GM12878 (cell line): ENCODE data around the gene SEMA4A. TPM values are rescaled to one million over a fixed set of nuclear protein-coding genes. Genes with fewer than 3 reads are reported as not detected.
A peak's percentile ranks its signal among the peaks of the same experiment; 100 is the strongest.

ENCODE experiments used
- ATF7 ChIP-seq: fragments of 450-650 bp; IDR thresholded peaks from 2 replicates; pipeline ENCODE4 v1.6.1; 2016; ENCODE audit warnings: low read depth, mild to moderate bottlenecking
- CBX5 ChIP-seq: sonication (generic); IDR thresholded peaks from 2 replicates; pipeline ENCODE4 v1.6.1; 2016; ENCODE audit warnings: low read depth, moderate library complexity, mild to moderate bottlenecking, inconsistent platforms
- CHD1 ChIP-seq: IDR thresholded peaks from 2 replicates; pipeline ENCODE4 v1.6.1; 2012; ENCODE audit warnings: low read depth, low read length, improper control_type of control experiment
- CREM ChIP-seq: IDR thresholded peaks from 2 replicates; pipeline ENCODE4 v1.6.1; 2014; ENCODE audit warnings: antibody characterized with exemption, low read depth
- GATAD2B ChIP-seq: fragments of 450-650 bp; conservative IDR thresholded peaks from 2 replicates; pipeline ENCODE4 v1.6.1; 2017; ENCODE audit warnings: low read depth, mild to moderate bottlenecking, moderate library complexity
- IKZF1 ChIP-seq: fragments of 450-650 bp; conservative IDR thresholded peaks from 2 replicates; pipeline ENCODE4 v1.6.1; 2017; ENCODE audit warnings: antibody characterized with exemption, mild to moderate bottlenecking
- MEF2B ChIP-seq: fragments of 450-650 bp; IDR thresholded peaks from 2 replicates; pipeline ENCODE4 v1.6.1; 2018; ENCODE audit warnings: mild to moderate bottlenecking, moderate library complexity; ENCODE audit not compliant: partially characterized antibody, poor library complexity, severe bottlenecking
- PML ChIP-seq: IDR thresholded peaks from 2 replicates; pipeline ENCODE4 v1.6.1; 2012; ENCODE audit warnings: low read length, inconsistent platforms
- RUNX3 ChIP-seq: IDR thresholded peaks from 2 replicates; pipeline ENCODE4 v1.6.1; 2012; ENCODE audit warnings: low read length, inconsistent platforms
- SRF ChIP-seq, 2 experiments: IDR thresholded peaks; 2 replicates each; pipeline ENCODE4 v1.6.1; 2011; ENCODE audit warnings: low read depth in 2 of 2, low read length in 2 of 2, mild to moderate bottlenecking in 1 of 2, moderate library complexity in 1 of 2
- TBL1XR1 ChIP-seq: IDR thresholded peaks from 2 replicates; pipeline ENCODE4 v1.6.1; 2012; ENCODE audit warnings: low read depth, low read length, improper control_type of control experiment
- ZNF274 ChIP-seq: IDR thresholded peaks from one replicate; pipeline ENCODE4 v1.8.0; 2011; ENCODE audit not compliant: insufficient read length, insufficient read depth
- ZZZ3 ChIP-seq: IDR thresholded peaks from 2 replicates; pipeline ENCODE4 v1.6.1; 2011; ENCODE audit warnings: low read depth; ENCODE audit not compliant: control insufficient read depth, insufficient read length
- polyA plus RNA-seq, 11 experiments: library from polyadenylated mRNA; depleted of rRNA in 4 of 11; unstranded in 6 of 11; stranded (reverse) in 5 of 11; fragments of >200 nt; fragmentation: Nextera tagmentation in 4 of 11; fragmentation: Illumina TruSeq in 1 of 11; extraction: Ambion mirVana in 4 of 11; extraction: Trizol in 1 of 11; gene quantifications; 1 replicate in 1 of 11; 2 replicates in 10 of 11; pipeline versions ENCODE4 v1.2.1 to v1.2.3, GENCODE V29; 2011 to 2016; ENCODE audit warnings: inconsistent platforms in 2 of 11, missing spikeins in 2 of 11, low read depth in 1 of 11
- total RNA-seq, 4 experiments: library from RNA; depleted of rRNA in 3 of 4; stranded (reverse); fragments of >200 nt in 3 of 4; fragmentation: Illumina TruSeq in 1 of 4; extraction: Trizol in 1 of 4; gene quantifications; 2 replicates each; pipeline versions ENCODE4 v1.2.1 to v1.2.3, GENCODE V29; 2013 to 2021
- TF ChIP-seq, protein P1 (sequence below): fragments of 150-350 bp; IDR thresholded peaks from 2 replicates; pipeline ENCODE4 v1.6.1; 2016; ENCODE audit warnings: low read depth, low read length
- TF ChIP-seq, protein P2 (sequence below): fragments of 450-650 bp; IDR thresholded peaks from 2 replicates; pipeline ENCODE4 v1.6.1; 2017; ENCODE audit warnings: low read depth, mild to moderate bottlenecking, moderate library complexity
- TF ChIP-seq, protein P3 (sequence below): fragments of 450-650 bp; IDR thresholded peaks from 2 replicates; pipeline ENCODE4 v1.6.1; 2017; ENCODE audit warnings: mild to moderate bottlenecking, moderate library complexity
- TF ChIP-seq, protein P4 (sequence below): IDR thresholded peaks from 2 replicates; pipeline ENCODE4 v1.6.1; 2012; ENCODE audit warnings: improper control_type of control experiment, low read depth, low read length; ENCODE audit not compliant: insufficient replicate concordance

The SEMA4A gene
- total and polyA plus RNA-seq, 10 of the 15 experiments (the other 5 are each of a cell fraction or from before 2014, with no cell fraction given) = 2.6 to 64.2 (median 32.8) TPM

- TF ChIP-seq RUNX3 (peak; percentile 95), PML (peak; percentile 78; the same call in 1 of the 2 replicates), GATAD2B (no peak), CREM (peak; percentile 66; the same call in 1 of the 2 replicates), TBL1XR1 (peak; percentile 84; the same call in 1 of the 2 replicates), MEF2B (peak; percentile 95), IKZF1 (peak; percentile 96), ATF7 (peak; percentile 61), CBX5 (peak; percentile 75; the same call in 1 of the 2 replicates), ZZZ3 (no peak), CHD1 (no peak), ZNF274 (no peak), SRF (IDR thresholded peaks at IDR 0.05; ENCODE audit: low read depth in 2 of 2, low read length in 2 of 2) (no peak)
- TF ChIP-seq, protein P1, sequence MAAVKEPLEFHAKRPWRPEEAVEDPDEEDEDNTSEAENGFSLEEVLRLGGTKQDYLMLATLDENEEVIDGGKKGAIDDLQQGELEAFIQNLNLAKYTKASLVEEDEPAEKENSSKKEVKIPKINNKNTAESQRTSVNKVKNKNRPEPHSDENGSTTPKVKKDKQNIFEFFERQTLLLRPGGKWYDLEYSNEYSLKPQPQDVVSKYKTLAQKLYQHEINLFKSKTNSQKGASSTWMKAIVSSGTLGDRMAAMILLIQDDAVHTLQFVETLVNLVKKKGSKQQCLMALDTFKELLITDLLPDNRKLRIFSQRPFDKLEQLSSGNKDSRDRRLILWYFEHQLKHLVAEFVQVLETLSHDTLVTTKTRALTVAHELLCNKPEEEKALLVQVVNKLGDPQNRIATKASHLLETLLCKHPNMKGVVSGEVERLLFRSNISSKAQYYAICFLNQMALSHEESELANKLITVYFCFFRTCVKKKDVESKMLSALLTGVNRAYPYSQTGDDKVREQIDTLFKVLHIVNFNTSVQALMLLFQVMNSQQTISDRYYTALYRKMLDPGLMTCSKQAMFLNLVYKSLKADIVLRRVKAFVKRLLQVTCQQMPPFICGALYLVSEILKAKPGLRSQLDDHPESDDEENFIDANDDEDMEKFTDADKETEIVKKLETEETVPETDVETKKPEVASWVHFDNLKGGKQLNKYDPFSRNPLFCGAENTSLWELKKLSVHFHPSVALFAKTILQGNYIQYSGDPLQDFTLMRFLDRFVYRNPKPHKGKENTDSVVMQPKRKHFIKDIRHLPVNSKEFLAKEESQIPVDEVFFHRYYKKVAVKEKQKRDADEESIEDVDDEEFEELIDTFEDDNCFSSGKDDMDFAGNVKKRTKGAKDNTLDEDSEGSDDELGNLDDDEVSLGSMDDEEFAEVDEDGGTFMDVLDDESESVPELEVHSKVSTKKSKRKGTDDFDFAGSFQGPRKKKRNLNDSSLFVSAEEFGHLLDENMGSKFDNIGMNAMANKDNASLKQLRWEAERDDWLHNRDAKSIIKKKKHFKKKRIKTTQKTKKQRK = no peak
- TF ChIP-seq, protein P2, sequence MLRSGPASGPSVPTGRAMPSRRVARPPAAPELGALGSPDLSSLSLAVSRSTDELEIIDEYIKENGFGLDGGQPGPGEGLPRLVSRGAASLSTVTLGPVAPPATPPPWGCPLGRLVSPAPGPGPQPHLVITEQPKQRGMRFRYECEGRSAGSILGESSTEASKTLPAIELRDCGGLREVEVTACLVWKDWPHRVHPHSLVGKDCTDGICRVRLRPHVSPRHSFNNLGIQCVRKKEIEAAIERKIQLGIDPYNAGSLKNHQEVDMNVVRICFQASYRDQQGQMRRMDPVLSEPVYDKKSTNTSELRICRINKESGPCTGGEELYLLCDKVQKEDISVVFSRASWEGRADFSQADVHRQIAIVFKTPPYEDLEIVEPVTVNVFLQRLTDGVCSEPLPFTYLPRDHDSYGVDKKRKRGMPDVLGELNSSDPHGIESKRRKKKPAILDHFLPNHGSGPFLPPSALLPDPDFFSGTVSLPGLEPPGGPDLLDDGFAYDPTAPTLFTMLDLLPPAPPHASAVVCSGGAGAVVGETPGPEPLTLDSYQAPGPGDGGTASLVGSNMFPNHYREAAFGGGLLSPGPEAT = peak; percentile 94
- TF ChIP-seq, protein P3, sequence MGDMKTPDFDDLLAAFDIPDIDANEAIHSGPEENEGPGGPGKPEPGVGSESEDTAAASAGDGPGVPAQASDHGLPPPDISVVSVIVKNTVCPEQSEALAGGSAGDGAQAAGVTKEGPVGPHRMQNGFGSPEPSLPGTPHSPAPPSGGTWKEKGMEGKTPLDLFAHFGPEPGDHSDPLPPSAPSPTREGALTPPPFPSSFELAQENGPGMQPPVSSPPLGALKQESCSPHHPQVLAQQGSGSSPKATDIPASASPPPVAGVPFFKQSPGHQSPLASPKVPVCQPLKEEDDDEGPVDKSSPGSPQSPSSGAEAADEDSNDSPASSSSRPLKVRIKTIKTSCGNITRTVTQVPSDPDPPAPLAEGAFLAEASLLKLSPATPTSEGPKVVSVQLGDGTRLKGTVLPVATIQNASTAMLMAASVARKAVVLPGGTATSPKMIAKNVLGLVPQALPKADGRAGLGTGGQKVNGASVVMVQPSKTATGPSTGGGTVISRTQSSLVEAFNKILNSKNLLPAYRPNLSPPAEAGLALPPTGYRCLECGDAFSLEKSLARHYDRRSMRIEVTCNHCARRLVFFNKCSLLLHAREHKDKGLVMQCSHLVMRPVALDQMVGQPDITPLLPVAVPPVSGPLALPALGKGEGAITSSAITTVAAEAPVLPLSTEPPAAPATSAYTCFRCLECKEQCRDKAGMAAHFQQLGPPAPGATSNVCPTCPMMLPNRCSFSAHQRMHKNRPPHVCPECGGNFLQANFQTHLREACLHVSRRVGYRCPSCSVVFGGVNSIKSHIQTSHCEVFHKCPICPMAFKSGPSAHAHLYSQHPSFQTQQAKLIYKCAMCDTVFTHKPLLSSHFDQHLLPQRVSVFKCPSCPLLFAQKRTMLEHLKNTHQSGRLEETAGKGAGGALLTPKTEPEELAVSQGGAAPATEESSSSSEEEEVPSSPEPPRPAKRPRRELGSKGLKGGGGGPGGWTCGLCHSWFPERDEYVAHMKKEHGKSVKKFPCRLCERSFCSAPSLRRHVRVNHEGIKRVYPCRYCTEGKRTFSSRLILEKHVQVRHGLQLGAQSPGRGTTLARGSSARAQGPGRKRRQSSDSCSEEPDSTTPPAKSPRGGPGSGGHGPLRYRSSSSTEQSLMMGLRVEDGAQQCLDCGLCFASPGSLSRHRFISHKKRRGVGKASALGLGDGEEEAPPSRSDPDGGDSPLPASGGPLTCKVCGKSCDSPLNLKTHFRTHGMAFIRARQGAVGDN = peak; percentile 58
- TF ChIP-seq, protein P4, sequence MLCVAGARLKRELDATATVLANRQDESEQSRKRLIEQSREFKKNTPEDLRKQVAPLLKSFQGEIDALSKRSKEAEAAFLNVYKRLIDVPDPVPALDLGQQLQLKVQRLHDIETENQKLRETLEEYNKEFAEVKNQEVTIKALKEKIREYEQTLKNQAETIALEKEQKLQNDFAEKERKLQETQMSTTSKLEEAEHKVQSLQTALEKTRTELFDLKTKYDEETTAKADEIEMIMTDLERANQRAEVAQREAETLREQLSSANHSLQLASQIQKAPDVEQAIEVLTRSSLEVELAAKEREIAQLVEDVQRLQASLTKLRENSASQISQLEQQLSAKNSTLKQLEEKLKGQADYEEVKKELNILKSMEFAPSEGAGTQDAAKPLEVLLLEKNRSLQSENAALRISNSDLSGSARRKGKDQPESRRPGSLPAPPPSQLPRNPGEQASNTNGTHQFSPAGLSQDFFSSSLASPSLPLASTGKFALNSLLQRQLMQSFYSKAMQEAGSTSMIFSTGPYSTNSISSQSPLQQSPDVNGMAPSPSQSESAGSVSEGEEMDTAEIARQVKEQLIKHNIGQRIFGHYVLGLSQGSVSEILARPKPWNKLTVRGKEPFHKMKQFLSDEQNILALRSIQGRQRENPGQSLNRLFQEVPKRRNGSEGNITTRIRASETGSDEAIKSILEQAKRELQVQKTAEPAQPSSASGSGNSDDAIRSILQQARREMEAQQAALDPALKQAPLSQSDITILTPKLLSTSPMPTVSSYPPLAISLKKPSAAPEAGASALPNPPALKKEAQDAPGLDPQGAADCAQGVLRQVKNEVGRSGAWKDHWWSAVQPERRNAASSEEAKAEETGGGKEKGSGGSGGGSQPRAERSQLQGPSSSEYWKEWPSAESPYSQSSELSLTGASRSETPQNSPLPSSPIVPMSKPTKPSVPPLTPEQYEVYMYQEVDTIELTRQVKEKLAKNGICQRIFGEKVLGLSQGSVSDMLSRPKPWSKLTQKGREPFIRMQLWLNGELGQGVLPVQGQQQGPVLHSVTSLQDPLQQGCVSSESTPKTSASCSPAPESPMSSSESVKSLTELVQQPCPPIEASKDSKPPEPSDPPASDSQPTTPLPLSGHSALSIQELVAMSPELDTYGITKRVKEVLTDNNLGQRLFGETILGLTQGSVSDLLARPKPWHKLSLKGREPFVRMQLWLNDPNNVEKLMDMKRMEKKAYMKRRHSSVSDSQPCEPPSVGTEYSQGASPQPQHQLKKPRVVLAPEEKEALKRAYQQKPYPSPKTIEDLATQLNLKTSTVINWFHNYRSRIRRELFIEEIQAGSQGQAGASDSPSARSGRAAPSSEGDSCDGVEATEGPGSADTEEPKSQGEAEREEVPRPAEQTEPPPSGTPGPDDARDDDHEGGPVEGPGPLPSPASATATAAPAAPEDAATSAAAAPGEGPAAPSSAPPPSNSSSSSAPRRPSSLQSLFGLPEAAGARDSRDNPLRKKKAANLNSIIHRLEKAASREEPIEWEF = no peak
These were observed 72.7 kb downstream of the SEMA4A start (continued) for GRCh38 chr1:156226116-156226538.
